Left colon (tissue), 2 donors: ENCODE data around the gene TTC4. TPM values are rescaled to one million over a fixed set of nuclear protein-coding genes. Genes with fewer than 3 reads are reported as not detected.
A peak's percentile ranks its signal among the peaks of the same experiment; 100 is the strongest.

ENCODE experiments used
- ATAC-seq: fragments of 200-7000 bp; cut with Tn5 transposase; one replicate; pipeline ENCODE4 v1.9.1; 2020; ENCODE audit warnings: mild to moderate bottlenecking, moderate library complexity
- DNase-seq, 2 donors: peaks; one replicate each; pipeline ENCODE4 v3.0.0-alpha.2; 2020
- intact Hi-C, 2 donors: fragments of 100-400 bp; cut with DNase I in 1 of 2; cut with micrococcal nuclease in 1 of 2; formaldehyde crosslinking; loops; one replicate each; pipeline versions ENCODE4 v1.11.2 to v1.14.0; 2022; cut with DNase I, micrococcal nuclease
- long read RNA-seq: library from polyadenylated mRNA; unstranded; transcript quantifications from one replicate; pipeline ENCODE4 v2.0.0, GENCODE V29; 2021
- total RNA-seq, 2 donors: library from RNA; stranded (reverse); fragmentation: NEBNext Ultra II Directional; extraction: Animal tissue kit (Norgen Biotek cat#: 25700); gene quantifications; one replicate each; pipeline ENCODE4 v1.2.1, GENCODE V29; 2021
- donor health status: DM: no; HTN: no; CAD: no.
- donor health status: DM: yes; HTN: yes; CAD: no.

The TTC4 gene, protein sequence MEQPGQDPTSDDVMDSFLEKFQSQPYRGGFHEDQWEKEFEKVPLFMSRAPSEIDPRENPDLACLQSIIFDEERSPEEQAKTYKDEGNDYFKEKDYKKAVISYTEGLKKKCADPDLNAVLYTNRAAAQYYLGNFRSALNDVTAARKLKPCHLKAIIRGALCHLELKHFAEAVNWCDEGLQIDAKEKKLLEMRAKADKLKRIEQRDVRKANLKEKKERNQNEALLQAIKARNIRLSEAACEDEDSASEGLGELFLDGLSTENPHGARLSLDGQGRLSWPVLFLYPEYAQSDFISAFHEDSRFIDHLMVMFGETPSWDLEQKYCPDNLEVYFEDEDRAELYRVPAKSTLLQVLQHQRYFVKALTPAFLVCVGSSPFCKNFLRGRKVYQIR
- 10 to 100 TPM; 12.2 to 12.6 TPM for total RNA-seq
- long read RNA-seq, transcript TTC4-201 (10 exons, 2,395 nt) = major isoform, 28 of 31 reads
- long read RNA-seq, partial matches to known transcripts = 1 of 31 reads
- long read RNA-seq, other reads (novel, unspliced or antisense) = 2 of 31 reads

DNA sequence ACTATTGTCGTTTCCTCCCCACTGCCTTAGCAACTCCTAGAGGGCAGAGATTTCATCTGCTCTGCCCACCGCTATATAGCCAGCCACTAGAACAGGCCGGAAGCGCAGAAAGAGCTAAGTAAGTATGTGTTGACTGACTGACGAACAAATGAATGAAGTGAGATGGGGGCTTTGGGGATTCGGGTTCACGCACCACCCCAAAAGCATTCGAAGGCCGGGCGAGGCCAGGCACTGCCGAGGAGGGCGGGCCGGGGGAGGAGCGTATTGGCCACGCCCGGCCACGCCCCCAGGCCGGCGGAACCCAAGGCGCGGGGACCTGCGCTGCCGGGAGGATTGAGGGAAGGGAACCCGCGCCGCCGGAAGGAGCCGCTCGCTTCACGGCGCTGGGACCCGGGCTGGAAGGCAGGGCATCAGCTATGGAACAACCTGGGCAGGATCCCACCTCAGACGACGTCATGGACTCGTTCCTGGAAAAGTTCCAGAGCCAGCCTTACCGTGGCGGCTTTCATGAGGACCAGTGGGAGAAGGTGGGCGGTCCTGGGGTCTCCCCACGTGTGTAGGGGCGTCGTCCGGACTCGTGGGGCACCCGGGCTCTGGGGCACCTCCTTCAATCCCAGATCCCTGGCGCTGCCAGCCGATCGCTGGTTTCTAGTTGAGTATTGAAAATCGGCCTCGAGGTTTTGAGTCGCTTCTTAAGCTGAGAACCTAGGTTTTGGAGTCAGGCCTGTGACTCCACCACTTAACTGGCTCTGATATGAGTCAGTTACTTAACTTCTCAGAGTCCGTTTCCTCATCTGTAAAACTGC is at the start of gene TTC4:
Gene TTC4, plus strand, starts transcription at position 369 of the 806 bp plus-strand sequence. Its CDS starts 48 bp downstream, at position 417.
- peak; percentile 65 to 88 for DNase-seq
- ATAC-seq = peak; percentile 98
- intact Hi-C loops = no loop called here

DNA sequence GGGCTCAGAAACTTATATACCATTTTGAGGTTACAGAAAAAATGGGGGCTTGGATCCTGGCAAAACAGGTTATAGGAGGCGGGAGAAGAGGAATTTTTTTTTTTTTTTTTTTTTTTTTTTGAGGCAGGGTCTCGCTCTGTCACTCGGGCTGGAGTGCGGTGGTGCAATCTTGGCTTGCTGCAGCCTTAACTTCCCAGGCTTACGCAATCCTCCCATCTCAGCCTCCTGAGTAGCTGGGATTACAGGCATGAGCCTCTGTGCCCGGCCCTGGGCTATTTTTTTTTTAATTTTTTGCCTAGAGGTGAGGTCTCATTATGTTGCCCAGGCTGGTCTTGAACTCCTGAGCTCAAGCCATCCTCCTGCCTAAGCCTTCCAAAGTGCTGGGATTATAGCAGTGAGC is 49.3 kb upstream of the TTC4 start:
- ATAC-seq (no peak), DNase-seq (no peak)
- intact Hi-C loops = no loop called here

DNA sequence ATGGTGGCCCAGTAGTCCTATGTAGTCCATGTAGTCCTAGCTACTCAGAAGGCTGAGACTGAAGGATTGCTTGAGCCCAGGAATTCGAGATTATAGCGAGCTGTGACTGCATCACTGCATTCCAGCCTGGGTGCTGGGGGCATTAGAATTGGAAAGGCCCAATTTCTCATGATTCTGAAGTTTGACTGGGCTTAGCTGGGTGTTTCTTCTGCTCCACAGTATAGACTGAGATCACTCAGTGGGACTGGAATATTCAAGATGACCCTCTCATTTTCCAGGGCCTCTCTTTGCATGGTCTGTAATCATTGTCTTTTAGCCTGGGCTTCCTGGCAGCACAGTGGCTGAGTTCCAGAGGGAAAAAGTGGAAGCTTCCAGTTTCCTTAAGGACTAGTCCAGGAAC is 47.9 kb upstream of the TTC4 start:
- intact Hi-C loops = no loop called here
- ATAC-seq (no peak), DNase-seq (no peak)

DNA sequence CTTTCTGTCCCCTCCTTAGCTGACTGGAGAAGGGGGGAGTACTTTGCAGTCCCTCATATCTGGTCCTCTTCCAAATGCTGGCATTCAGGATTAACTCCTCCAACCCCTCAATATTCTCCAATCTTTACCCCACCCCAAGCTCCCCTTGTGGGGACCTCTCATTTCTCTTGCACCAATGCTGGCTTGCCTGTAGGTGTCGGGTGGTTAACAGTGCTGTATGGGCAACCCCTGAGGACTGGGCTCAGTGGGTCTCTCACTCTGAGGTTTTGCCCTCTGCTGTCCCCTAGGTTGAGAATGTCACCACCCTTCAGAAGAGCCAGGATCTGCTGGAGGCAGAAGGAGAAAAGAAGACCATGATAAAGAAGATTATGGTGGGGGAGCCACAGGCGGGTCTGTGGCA is 47.1 kb upstream of the TTC4 start:
- DNase-seq (no peak), ATAC-seq (no peak)
- intact Hi-C loops = no loop called here

DNA sequence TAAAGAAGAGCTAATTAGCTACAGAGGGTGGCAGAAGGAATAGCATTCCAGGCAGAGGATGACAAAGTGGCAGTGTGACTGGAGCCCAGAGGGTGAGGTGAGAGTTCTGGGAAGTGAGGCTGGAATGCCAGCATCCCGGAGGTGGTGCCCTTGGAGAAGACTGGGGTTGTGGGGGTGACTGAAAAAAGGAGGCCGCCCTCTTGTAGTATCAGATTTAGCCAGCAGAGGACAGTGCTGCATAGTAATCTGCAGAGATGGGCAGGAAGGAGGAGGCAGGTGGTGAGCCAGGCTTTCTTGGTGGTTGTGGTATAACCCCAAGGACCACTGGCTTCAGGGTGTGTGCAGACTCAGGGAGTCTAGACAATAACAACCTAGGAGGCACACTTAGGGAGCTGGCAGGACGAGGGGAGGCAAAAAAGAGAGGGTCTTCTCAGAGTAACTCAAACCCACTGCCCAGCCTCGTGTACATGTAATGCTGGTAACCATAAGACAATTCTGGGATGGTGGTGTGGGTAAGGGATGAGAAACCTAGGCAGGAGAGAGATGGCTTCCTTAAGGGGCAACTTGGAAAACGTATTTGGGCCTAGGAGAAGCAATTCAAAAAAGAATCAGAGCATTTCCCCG is 43.6 kb upstream of the TTC4 start:
- peak in 1 of 2 donors; percentile 68 for DNase-seq
- peak; percentile 89 for ATAC-seq
- intact Hi-C loops = loop anchor here in 1 of 2 donors (5.0 kb wide), 1 partner anchor 130 kb away; the partner anchor contains the start of gene TTC22

DNA sequence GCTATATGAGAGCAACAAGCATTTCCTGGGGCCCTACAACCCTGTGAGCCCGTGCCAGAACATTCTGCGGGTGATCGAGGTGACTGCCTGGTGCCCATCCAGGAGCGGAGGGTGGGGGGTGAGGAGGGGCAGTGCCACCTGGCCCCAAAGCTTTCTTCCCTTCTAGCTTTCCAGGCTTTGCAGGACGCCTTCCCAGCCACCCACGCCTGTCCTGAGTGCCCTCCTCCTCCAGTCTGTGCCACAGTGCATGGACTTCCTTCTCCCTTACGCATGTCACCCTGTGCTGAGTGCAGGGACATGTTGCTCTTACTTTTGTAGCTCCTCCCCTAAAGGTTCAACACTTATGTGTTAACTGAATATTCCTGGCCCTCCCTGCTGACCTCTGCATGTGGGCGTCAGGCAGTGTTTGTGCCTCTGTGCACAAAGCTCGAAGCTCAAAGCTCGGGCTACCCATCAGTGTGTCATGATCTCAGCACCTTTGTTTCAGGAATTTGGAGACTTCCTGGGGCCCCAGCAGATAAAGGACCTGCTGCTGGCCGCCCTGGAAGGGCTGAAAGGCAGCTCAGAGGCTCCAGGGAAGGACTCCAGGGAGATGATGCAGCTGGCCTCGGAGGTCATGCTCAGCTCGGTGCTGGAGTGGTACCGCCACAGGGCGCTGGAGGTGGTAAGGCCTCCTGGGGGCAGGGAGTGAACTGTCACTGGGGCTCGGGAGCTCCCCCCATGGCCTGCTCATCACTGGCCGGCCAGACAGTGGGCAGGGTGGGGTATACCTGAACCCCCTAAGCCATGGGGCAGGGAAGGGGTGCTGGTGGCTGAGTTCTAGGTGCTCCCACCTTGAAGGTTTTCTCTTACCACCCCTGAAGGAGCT is 36.7 kb upstream of the TTC4 start:
- intact Hi-C loops = no loop called here
- no peak for DNase-seq
- no peak for ATAC-seq

DNA sequence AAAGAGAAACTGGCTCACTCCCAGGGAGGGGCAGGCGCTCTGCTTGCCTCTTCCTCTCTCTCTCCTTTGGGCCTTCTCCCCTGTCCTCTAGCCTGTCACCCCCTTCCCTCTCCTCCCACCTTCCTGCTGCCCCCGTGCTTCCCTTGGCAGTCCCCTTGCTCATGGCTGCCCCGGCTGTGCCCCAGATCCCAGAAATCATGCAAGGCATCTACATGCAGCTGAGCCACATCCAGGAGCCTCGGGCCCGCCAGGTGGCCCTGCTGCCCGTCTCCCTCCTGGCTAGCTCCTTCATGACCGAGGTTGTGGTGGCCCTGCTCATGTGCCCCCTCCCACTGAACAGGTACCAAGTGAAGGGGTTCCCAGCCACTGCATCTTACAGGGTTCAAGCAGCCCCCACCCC is 36.0 kb upstream of the TTC4 start:
- DNase-seq (no peak), ATAC-seq (no peak)
- intact Hi-C loops = no loop called here

DNA sequence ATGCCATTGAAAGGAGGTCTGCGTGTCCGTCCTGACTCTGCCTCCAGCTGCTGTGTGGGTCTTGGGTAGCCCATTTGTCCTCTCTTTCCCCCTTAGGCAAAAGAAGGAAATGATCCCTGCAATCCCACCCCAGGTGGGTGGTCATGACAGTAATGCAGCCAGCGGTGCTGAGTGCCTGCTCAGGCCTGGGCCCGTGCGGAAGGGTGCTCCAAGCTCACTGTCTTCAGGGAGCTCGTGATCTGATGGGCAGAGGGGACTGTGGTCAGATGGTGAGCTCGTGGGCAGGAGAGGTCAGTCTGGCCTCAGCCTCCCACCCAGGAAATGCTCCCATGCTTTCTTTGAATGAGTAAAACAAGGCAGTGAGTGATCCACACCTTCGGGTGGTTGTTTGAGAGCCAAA is 35.3 kb upstream of the TTC4 start:
- ATAC-seq (no peak), DNase-seq (no peak)
- intact Hi-C loops = no loop called here

DNA sequence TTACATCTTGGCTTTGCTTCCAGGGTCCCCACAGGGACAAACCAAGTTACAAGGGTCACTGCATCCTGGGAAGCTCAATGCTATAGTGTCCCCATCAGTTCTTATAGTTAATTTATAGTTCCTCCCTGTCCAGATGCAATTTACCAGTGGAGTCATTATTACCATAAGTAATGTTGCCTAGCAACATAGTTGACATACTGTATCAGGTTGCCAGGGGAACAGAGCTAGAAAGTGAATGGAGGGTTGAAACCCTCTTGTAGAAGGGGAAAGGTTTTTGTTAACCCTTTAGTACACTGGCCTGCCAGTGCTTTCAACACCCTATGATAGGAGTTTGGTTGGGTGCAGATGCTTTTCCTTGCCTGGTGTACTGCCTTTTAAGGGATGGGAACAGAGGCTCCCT is 34.3 kb upstream of the TTC4 start:
- no peak for ATAC-seq
- no peak for DNase-seq
- intact Hi-C loops = no loop called here

DNA sequence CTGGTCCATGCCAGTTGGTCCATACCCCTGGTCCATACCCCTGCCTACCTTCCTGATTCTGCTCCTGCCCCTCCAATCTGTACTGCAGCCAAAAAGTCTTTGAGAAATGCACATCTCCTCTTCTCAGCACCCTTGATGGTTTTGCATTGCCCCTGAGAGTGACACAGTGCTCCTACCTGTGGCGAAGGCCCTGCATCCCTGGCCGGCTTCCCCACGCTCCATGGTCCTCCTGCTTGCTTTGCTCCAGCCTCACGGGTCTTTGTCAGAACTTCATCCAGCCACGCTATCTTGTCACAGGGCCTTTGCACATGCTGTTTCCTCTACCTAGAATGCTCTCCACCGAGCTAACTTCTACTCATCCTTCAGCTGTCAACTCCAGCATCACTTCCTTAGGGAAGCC is 32.2 kb upstream of the TTC4 start:
- intact Hi-C loops = no loop called here
- DNase-seq (no peak), ATAC-seq (no peak)

DNA sequence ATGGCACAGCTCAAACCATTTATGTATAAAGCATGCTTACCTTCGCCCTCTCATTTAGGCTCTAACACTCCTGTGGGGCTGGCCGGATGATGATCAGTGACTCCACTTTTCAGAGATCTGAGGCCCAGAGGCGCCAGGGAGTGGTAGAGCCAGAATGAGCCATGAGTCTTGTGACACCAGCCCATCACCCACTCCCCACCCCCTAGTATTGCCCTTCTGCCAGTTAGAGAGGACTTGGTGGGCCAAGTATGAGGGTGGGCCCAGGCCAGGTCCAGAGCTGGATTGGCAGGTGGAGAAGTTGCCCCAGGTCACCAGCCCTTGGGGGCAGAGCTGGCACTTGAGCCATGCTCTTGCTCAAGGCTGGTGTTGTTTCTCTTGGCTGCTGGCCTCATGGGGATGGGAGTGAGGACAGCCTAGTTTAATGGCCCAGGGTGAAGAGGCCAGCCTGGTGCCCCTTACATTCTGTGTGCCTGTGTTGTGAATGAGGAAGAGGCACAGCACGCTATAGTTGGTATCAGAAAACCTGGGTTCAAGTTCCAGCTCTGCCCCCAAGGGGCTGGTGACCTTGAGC is 30.2 kb upstream of the TTC4 start:
- DNase-seq (no peak), ATAC-seq (no peak)
- intact Hi-C loops = no loop called here

DNA sequence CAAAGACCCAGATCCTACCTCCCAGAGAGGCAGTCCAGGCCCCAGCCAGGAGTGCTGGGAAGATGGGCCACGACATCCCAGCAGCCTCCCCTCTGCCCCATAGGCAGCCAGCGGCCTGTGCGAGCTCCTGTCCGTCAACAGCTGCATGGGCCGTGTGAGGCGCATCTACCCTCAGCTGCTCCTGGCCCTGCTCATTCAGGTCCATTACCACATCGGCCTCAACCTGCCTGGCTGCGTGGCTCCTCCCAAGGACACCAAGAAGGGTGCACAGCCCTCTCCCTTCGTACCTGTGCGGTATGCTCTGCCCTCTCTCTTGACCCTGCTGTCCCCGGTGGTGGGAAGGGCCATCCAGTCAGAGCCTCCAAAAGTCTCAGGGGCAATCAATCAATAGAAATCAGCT is 29.5 kb upstream of the TTC4 start:
- DNase-seq (no peak), ATAC-seq (no peak)
- intact Hi-C loops = no loop called here

DNA sequence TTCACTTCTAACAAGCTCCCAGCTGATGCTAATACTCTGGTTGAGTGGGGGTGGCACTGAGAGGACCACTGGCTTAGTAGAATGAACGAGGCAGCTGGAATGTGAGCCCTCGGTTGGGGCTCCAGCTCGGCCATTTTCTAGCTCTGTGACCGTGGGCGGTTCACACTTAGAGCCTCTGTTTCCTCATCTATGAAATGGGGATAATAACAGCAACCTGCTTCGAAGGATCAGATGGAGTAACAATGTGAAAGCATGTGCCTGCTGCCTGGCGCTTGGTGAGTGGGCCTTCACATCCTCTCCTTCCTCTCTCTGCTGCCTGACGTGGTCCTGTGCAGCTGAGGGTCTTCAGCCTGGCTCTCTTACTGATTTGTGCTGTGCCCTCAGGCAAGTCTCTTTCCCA is 20.9 kb upstream of the TTC4 start:
- intact Hi-C loops = no loop called here
- DNase-seq (no peak), ATAC-seq (no peak)

DNA sequence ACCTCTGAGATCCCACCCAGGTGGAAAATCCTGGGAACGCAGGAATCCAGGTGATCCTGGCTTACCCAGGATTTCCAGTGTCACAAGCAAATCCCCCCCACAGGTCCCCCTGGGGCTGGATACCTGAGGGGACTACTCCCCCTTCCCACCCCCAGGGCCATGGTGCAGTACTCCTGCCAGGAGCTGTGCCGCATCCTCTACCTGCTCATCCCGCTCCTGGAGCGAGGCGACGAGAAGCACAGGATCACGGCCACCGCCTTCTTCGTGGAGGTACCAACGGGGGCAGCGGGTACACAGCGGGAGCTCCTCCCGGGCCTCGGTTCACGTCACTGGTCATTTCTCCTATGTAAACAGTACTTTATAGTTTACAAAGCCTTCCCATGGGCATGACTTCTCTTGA is 20.4 kb upstream of the TTC4 start:
- no peak for DNase-seq
- no peak for ATAC-seq
- intact Hi-C loops = no loop called here

DNA sequence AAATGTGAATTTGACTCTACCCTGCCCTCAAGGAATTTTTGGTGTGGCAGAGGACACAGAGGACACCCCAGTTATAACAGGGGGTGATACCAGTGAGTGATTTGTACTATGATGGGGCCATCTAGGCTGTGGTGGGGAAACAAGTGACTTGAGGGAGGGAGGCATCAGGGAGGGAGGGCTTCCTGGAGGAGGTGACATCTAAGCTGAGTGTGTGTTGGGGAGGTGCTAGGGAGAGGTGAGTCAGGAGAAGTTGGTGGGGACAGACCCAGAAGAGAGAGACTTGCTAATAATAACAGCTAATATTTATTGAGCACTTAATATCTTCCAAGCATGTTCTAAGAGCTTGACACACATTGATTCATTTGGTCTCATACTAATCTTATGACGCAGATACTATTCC is 19.9 kb upstream of the TTC4 start:
- no peak for ATAC-seq
- intact Hi-C loops = no loop called here

DNA sequence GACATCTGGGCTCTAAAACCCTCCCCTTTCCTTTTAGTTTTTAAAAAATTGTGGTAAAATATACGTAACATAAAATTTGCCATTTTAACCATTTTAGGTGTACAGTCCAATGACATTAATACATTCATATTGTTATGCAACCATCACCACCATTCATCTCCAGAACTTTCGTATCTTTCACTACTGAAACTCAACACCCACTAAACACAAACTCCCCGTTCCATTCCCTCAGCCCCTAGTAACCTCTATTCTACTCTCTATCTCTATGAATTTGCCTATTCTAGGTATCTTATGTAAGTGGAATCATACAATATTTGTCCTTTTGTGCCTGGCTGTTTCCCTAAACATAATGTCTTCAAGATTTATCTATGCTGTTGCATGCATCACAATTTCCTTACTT is 19.4 kb upstream of the TTC4 start:
- DNase-seq (no peak), ATAC-seq (no peak)
- intact Hi-C loops = no loop called here

More for the DNA sequence above, 19.9 kb upstream of the TTC4 start:
- no peak for DNase-seq

DNA sequence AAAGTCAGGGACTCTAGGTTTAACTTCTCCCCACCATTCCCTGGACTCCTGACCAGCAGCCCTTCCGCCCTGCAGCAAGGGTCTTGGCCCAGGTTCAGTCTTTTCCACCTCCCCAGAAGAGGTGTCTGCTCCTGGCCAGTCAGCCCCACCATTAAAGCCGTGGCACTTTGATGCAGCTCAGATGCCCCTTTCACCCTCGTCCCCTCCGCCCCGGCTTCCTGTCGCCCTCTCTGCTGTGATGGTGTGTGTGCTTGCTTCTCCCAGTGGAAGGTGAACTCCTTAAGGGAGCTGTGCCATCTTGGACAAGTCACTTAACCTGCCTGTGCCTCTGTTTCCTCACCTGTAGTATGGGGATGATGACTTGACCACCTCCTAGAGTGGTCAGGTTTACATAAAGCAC is 17.8 kb upstream of the TTC4 start:
- no peak for ATAC-seq
- intact Hi-C loops = no loop called here
- DNase-seq = no peak

DNA sequence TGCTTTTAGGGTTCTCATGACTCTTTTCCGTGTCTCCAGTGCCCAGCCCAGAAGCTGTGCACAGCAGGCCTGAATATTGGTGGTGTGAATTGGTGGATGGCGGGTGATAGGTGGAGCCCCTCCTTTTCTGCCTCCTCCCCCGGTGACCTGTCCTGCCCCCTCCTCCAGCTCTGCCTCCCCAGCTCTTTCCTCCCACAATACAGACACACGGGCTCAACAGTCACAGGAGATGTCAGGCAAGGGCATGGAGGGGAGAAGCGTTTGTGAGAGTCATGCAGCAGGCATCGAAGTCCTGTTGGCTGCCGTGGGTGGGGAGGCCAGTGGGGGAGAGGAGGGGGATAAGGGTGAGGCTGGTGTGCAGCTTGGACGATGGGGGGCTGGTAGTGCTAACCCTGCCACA is 17.3 kb upstream of the TTC4 start:
- DNase-seq (no peak), ATAC-seq (no peak)
- intact Hi-C loops = no loop called here
